Fibroblast of lung (primary cell): ENCODE results near the gene TYRP1. TPM values are rescaled to one million over a fixed set of nuclear protein-coding genes. Genes with fewer than 3 reads are reported as not detected.

Source experiments
- DNase-seq, 2 donors: peaks; one replicate each; pipeline versions ENCODE4 v3.0.0 to v3.0.0-alpha.2; 2010; ENCODE audit warnings: low read depth in 2 of 2
- H2AFZ ChIP-seq: 2 replicates; pipeline ENCODE4 v1.5.1; 2012; ENCODE audit warnings: low read length, control low read depth, inconsistent platforms
- H3K27ac ChIP-seq: 2 replicates; pipeline ENCODE4 v1.5.1; 2011; ENCODE audit warnings: low read length, control low read depth; ENCODE audit not compliant: insufficient read depth
- H3K27me3 ChIP-seq: 2 replicates; pipeline ENCODE4 v1.5.1; 2011; ENCODE audit warnings: mild to moderate bottlenecking, low read length; ENCODE audit not compliant: control insufficient read depth, insufficient read depth
- H3K36me3 ChIP-seq: 2 replicates; pipeline ENCODE4 v1.5.1; 2011; ENCODE audit warnings: low read length; ENCODE audit not compliant: control insufficient read depth, insufficient read depth
- H3K4me1 ChIP-seq: 2 replicates; pipeline ENCODE4 v1.5.1; 2011; ENCODE audit warnings: low read length; ENCODE audit not compliant: control insufficient read depth, insufficient read depth; ENCODE audit errors: extremely low read depth
- H3K4me2 ChIP-seq: 2 replicates; pipeline ENCODE4 v1.5.1; 2011; ENCODE audit warnings: low read length, control low read depth; ENCODE audit not compliant: insufficient read depth; ENCODE audit errors: extremely low read depth
- H3K4me3 ChIP-seq, 4 experiments: fragments of 200-600 bp in 1 of 4; sonication (generic) in 1 of 4; replicated peaks in 1 of 4; 2 replicates each; pipeline ENCODE4 v1.5.1; 2011 to 2016; ENCODE audit warnings: low read length in 4 of 4, low read depth in 3 of 4, mild to moderate bottlenecking in 3 of 4, control low read depth in 2 of 4, inconsistent platforms in 1 of 4, mixed read lengths in 1 of 4; ENCODE audit not compliant: insufficient read depth in 1 of 4; ENCODE audit errors: control extremely low read depth in 1 of 4
- H3K79me2 ChIP-seq: 2 replicates; pipeline ENCODE4 v1.5.1; 2012; ENCODE audit warnings: mild to moderate bottlenecking, low read length, inconsistent platforms; ENCODE audit not compliant: control insufficient read depth, insufficient read depth
- H3K9ac ChIP-seq: 2 replicates; pipeline ENCODE4 v1.5.1; 2011; ENCODE audit warnings: mild to moderate bottlenecking, low read length, control low read depth; ENCODE audit not compliant: insufficient read depth
- H3K9me3 ChIP-seq: 2 replicates; pipeline ENCODE4 v1.5.1; 2012; ENCODE audit warnings: low read depth, low read length; ENCODE audit not compliant: control insufficient read depth, insufficient read depth
- H4K20me1 ChIP-seq: 2 replicates; pipeline ENCODE4 v1.5.1; 2011; ENCODE audit warnings: low read length; ENCODE audit not compliant: control insufficient read depth, insufficient read depth; ENCODE audit errors: extremely low read depth
- EZH2 ChIP-seq: IDR thresholded peaks from 2 replicates; pipeline ENCODE4 v1.5.1; 2012; ENCODE audit warnings: low read length, control low read depth, mild to moderate bottlenecking; ENCODE audit errors: missing control alignments
- polyA plus RNA-seq, 2 donors: library from polyadenylated mRNA; depleted of rRNA in 1 of 2; stranded (reverse) in 1 of 2; unstranded in 1 of 2; fragments of >200 nt; gene quantifications; 2 replicates each; pipeline ENCODE4 v1.2.1, GENCODE V29; 2011 to 2012; ENCODE audit warnings: missing spikeins in 1 of 2
- total RNA-seq: library from RNA; depleted of rRNA; stranded (reverse); fragments of >200 nt; gene quantifications from 2 replicates; pipeline ENCODE4 v1.2.1, GENCODE V29; 2014
- TF ChIP-seq, protein P1 (sequence below), 2 donors: IDR thresholded peaks in 1 of 2; conservative IDR thresholded peaks in 1 of 2; 1 replicate in 1 of 2; 2 replicates in 1 of 2; pipeline ENCODE4 v1.5.1; 2011 to 2012; ENCODE audit warnings: low read length in 2 of 2, control low read depth in 1 of 2, inconsistent platforms in 1 of 2, low read depth in 1 of 2, mild to moderate bottlenecking in 1 of 2

TYRP1 gene
- total and polyA plus RNA-seq, 2 donors (not counting 1 experiment from before 2014, with no cell fraction given), result 0.11 to 0.17 TPM

- Histone ChIP-seq H3K79me2 (no peaks in the 10 kb centered on the region), H3K9ac (no peak overlapping the region), H3K27ac (no peak overlapping the region), H4K20me1 (no peaks in the 10 kb centered on the region), H3K4me3 (no peak overlapping the region), H3K9me3 (no peaks in the 10 kb centered on the region), H3K27me3 (no peaks in the 10 kb centered on the region), H3K4me2 (no peak overlapping the region), H2AFZ (no peak overlapping the region), H3K36me3 (no peaks in the 10 kb centered on the region), H3K4me1 (no peaks in the 10 kb centered on the region)
- TF ChIP-seq, protein P1, sequence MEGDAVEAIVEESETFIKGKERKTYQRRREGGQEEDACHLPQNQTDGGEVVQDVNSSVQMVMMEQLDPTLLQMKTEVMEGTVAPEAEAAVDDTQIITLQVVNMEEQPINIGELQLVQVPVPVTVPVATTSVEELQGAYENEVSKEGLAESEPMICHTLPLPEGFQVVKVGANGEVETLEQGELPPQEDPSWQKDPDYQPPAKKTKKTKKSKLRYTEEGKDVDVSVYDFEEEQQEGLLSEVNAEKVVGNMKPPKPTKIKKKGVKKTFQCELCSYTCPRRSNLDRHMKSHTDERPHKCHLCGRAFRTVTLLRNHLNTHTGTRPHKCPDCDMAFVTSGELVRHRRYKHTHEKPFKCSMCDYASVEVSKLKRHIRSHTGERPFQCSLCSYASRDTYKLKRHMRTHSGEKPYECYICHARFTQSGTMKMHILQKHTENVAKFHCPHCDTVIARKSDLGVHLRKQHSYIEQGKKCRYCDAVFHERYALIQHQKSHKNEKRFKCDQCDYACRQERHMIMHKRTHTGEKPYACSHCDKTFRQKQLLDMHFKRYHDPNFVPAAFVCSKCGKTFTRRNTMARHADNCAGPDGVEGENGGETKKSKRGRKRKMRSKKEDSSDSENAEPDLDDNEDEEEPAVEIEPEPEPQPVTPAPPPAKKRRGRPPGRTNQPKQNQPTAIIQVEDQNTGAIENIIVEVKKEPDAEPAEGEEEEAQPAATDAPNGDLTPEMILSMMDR (conservative IDR thresholded peaks at IDR 0.05 in 1 of 2, IDR thresholded peaks at IDR 0.05 in 1 of 2; ENCODE audit: low read depth in 1 of 2, low read length in 2 of 2), result no peak
- TF ChIP-seq EZH2, result no peak
- peak in 1 of 2 donors; percentile 52 for DNase-seq
Measured at GRCh38 chr9:12695474-12695873, 2.3 kb downstream of the TYRP1 start.

DNA sequence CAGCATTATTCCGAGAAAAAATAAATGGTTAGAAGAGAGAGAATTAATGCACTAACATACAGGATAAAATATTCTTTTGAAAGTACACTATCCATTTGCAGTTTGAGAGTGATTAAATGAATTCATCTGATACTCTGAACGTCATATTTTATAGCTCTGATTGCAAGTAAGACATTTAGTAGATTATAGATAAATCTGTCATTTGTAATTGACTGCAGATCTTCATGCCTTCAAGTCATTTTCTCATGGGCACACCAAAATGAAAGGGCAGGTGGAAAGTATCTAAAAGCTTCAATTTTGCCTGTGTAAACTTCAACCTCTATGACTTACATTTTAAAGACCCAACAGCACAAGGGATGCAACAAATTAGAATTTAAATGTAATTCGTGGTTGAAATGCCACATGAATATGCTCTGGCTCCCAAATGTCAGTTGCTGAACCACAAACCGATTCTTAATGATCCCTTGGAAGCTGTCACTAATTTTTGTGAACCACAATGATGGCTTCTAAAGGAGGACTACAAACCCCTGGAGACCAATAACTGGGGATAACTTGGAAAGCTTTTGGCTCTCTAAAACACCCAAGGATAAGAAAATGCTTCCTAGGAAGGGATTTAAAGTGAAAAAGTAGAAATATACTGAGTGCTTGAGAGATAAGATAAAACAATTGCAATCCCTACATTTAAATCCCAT is 3.9 kb downstream of the TYRP1 start:
- Histone ChIP-seq H3K9ac (no peak overlapping the region), H3K4me3 (no peak overlapping the region), H2AFZ (no peak overlapping the region), H3K79me2 (no peaks in the 10 kb centered on the region), H3K4me2 (no peak overlapping the region), H3K27ac (no peak overlapping the region), H3K4me1 (no peaks in the 10 kb centered on the region), H3K27me3 (no peaks in the 10 kb centered on the region), H3K9me3 (no peaks in the 10 kb centered on the region), H4K20me1 (no peaks in the 10 kb centered on the region), H3K36me3 (no peaks in the 10 kb centered on the region)
- TF ChIP-seq, protein P1 (conservative IDR thresholded peaks at IDR 0.05 in 1 of 2, IDR thresholded peaks at IDR 0.05 in 1 of 2; ENCODE audit: low read depth in 1 of 2, low read length in 2 of 2), result no peak
- TF ChIP-seq EZH2, result no peak
- peak in 1 of 2 donors; percentile 80 for DNase-seq

- H3K4me3 ChIP-seq, result no peak overlapping the region
- H3K4me2 ChIP-seq, result no peak overlapping the region
- TF ChIP-seq, protein P1 (conservative IDR thresholded peaks at IDR 0.05 in 1 of 2, IDR thresholded peaks at IDR 0.05 in 1 of 2; ENCODE audit: low read depth in 1 of 2, low read length in 2 of 2), result no peak
- no peak for TF ChIP-seq EZH2
- no peak overlapping the region for H2AFZ ChIP-seq
- no peaks in the 10 kb centered on the region for H3K36me3 ChIP-seq
- no peaks in the 10 kb centered on the region for H3K79me2 ChIP-seq
- DNase-seq, result peak in 1 of 2 donors; percentile 35
- no peak overlapping the region for H3K9ac ChIP-seq
- H3K9me3 ChIP-seq, result no peaks in the 10 kb centered on the region
- H3K27me3 ChIP-seq, result no peaks in the 10 kb centered on the region
- H3K4me1 ChIP-seq, result no peaks in the 10 kb centered on the region
- H4K20me1 ChIP-seq, result no peaks in the 10 kb centered on the region
- no peak overlapping the region for H3K27ac ChIP-seq
Measured at GRCh38 chr9:12697719-12698118, 4.5 kb downstream of the TYRP1 start.
